HepG2 (cell line): Measurements from ENCODE around the gene EPHA2. TPM values are rescaled to one million over a fixed set of nuclear protein-coding genes. Genes with fewer than 3 reads are reported as not detected.

ENCODE experiments used
- ATF5 ChIP-seq: sonication (generic); formaldehyde crosslinking; IDR thresholded peaks from 2 replicates; pipeline ENCODE4 v1.4.0; 2020; ENCODE audit warnings: mild to moderate bottlenecking, low read depth, missing genetic modification reagents
- ATM ChIP-seq: fragments of 450-650 bp; IDR thresholded peaks from 2 replicates; pipeline ENCODE4 v1.7.1; 2017; ENCODE audit warnings: mild to moderate bottlenecking, borderline replicate concordance
- ELF3 ChIP-seq: IDR thresholded peaks from 2 replicates; pipeline ENCODE4 v1.6.1; 2016; ENCODE audit warnings: missing genetic modification reagents, missing compliant biosample characterization
- ESRRA ChIP-seq: sonication (generic); formaldehyde crosslinking; IDR thresholded peaks from 2 replicates; pipeline ENCODE4 v1.5.1; 2020; ENCODE audit warnings: mild to moderate bottlenecking, low read depth, missing genetic modification reagents
- FIP1L1 ChIP-seq: fragments of 200-400 bp; formaldehyde crosslinking; IDR thresholded peaks from 2 replicates; pipeline ENCODE4 v1.6.1; 2018; ENCODE audit warnings: low read depth, mild to moderate bottlenecking, low read length, moderate library complexity, borderline replicate concordance; ENCODE audit not compliant: insufficient read depth
- HNF4A ChIP-seq: sonication (generic); formaldehyde crosslinking; IDR thresholded peaks from 2 replicates; pipeline ENCODE4 v1.4.0; 2020; ENCODE audit warnings: missing genetic modification reagents
- IKZF5 ChIP-seq: IDR thresholded peaks from 2 replicates; pipeline ENCODE4 v1.6.1; 2018; ENCODE audit warnings: missing genetic modification reagents, mild to moderate bottlenecking, missing compliant biosample characterization
- KLF9 ChIP-seq: IDR thresholded peaks from 2 replicates; pipeline ENCODE4 v1.6.1; 2016; ENCODE audit warnings: low read depth
- MATR3 ChIP-seq: sonication (generic); formaldehyde crosslinking; IDR thresholded peaks from 2 replicates; pipeline ENCODE4 v1.4.0; 2020; ENCODE audit warnings: missing genetic modification reagents
- MAX ChIP-seq: IDR thresholded peaks from 2 replicates; pipeline ENCODE4 v1.6.1; 2012; ENCODE audit warnings: inconsistent platforms
- MNT ChIP-seq: fragments of 450-650 bp; IDR thresholded peaks from 2 replicates; pipeline ENCODE4 v1.6.1; 2016
- NAIF1 ChIP-seq: sonication (generic); formaldehyde crosslinking; IDR thresholded peaks from 2 replicates; pipeline ENCODE4 v1.5.0; 2020; ENCODE audit warnings: mild to moderate bottlenecking, missing genetic modification reagents, borderline replicate concordance
- NFATC3 ChIP-seq: sonication (generic); formaldehyde crosslinking; IDR thresholded peaks from 2 replicates; pipeline ENCODE4 v1.5.1; 2020; ENCODE audit warnings: mild to moderate bottlenecking, missing genetic modification reagents
- PTBP1 ChIP-seq: fragments of 200-400 bp; formaldehyde crosslinking; IDR thresholded peaks from 2 replicates; pipeline ENCODE4 v1.6.1; 2018; ENCODE audit warnings: low read length, low read depth; ENCODE audit not compliant: poor library complexity, severe bottlenecking
- RAD21 ChIP-seq: fragments of 450-650 bp; formaldehyde crosslinking; IDR thresholded peaks from 2 replicates; pipeline ENCODE4 v1.5.0; 2020; ENCODE audit warnings: mild to moderate bottlenecking
- REPIN1 ChIP-seq: sonication (generic); formaldehyde crosslinking; IDR thresholded peaks from 2 replicates; pipeline ENCODE4 v1.8.0; 2022; ENCODE audit warnings: missing genetic modification reagents, low read depth, mild to moderate bottlenecking, borderline replicate concordance
- RFX1 ChIP-seq: fragments of 450-650 bp; IDR thresholded peaks from 2 replicates; pipeline ENCODE4 v1.6.1; 2017
- SOX13 ChIP-seq, 3 experiments: fragments of 450-650 bp in 1 of 3; sonication (generic) in 1 of 3; formaldehyde crosslinking in 1 of 3; IDR thresholded peaks in 2 of 3; conservative IDR thresholded peaks in 1 of 3; 2 replicates each; pipeline versions ENCODE4 v1.5.0 to v1.6.1; 2016 to 2020; ENCODE audit warnings: antibody characterized with exemption in 1 of 3, mild to moderate bottlenecking in 1 of 3, missing compliant biosample characterization in 1 of 3, missing genetic modification reagents in 1 of 3, moderate library complexity in 1 of 3
- SPEN ChIP-seq: sonication (generic); formaldehyde crosslinking; IDR thresholded peaks from 2 replicates; pipeline ENCODE4 v1.5.1; 2020; ENCODE audit warnings: low read depth, mild to moderate bottlenecking, missing genetic modification reagents
- THAP8 ChIP-seq: sonication (generic); formaldehyde crosslinking; IDR thresholded peaks from 2 replicates; pipeline ENCODE4 v1.5.1; 2020; ENCODE audit warnings: missing genetic modification reagents, mild to moderate bottlenecking, borderline replicate concordance
- TRIM24 ChIP-seq: sonication (generic); formaldehyde crosslinking; IDR thresholded peaks from 2 replicates; pipeline ENCODE4 v1.8.0; 2022; ENCODE audit warnings: mild to moderate bottlenecking, missing genetic modification reagents
- ZBTB38 ChIP-seq: sonication (generic); formaldehyde crosslinking; IDR thresholded peaks from 2 replicates; pipeline ENCODE4 v1.5.1; 2020; ENCODE audit warnings: mild to moderate bottlenecking, missing genetic modification reagents
- ZNF230 ChIP-seq: sonication (generic); formaldehyde crosslinking; IDR thresholded peaks from 2 replicates; pipeline ENCODE4 v1.4.0; 2020; ENCODE audit warnings: mild to moderate bottlenecking, missing genetic modification reagents
- ZNF333 ChIP-seq: sonication (generic); formaldehyde crosslinking; IDR thresholded peaks from 2 replicates; pipeline ENCODE4 v1.4.0; 2020; ENCODE audit warnings: mild to moderate bottlenecking, missing genetic modification reagents, borderline replicate concordance
- ZNF556 ChIP-seq: sonication (generic); formaldehyde crosslinking; IDR thresholded peaks from 2 replicates; pipeline ENCODE4 v1.4.0; 2020; ENCODE audit warnings: mild to moderate bottlenecking, missing genetic modification reagents, borderline replicate concordance
- ZNF615 ChIP-seq: sonication (generic); formaldehyde crosslinking; IDR thresholded peaks from 2 replicates; pipeline ENCODE4 v1.5.0; 2020; ENCODE audit warnings: mild to moderate bottlenecking, missing genetic modification reagents, borderline replicate concordance
- ZNF788 ChIP-seq: sonication (generic); formaldehyde crosslinking; IDR thresholded peaks from 2 replicates; pipeline ENCODE4 v1.5.0; 2020; ENCODE audit warnings: mild to moderate bottlenecking, missing genetic modification reagents, borderline replicate concordance
- polyA plus RNA-seq, 8 experiments: library from polyadenylated mRNA; depleted of rRNA in 3 of 8; stranded (reverse) in 7 of 8; unstranded in 1 of 8; fragments of >200 nt; fragmentation: Illumina TruSeq in 4 of 8; extraction: Trizol in 4 of 8; gene quantifications; 2 replicates each; pipeline versions ENCODE4 v1.2.1 to v1.2.3, GENCODE V29; 2011 to 2016; ENCODE audit warnings: low read depth in 4 of 8, missing spikeins in 1 of 8, mixed read lengths in 1 of 8; ENCODE audit not compliant: insufficient read depth in 1 of 8
- total RNA-seq, 5 experiments: library from RNA; depleted of rRNA; stranded (reverse); fragments of >200 nt; fragmentation: Illumina TruSeq; extraction: Trizol; gene quantifications; 2 replicates each; pipeline ENCODE4 v1.2.3, GENCODE V29; 2016; ENCODE audit warnings: low read depth in 1 of 5

The EPHA2 gene
- total and polyA plus RNA-seq, 2 of the 13 experiments (the other 11 are each of a cell fraction or from before 2014, with no cell fraction given) = 33.6 to 53.6 TPM

- TF ChIP-seq THAP8 (CRISPR knock-in tag) (no peak), IKZF5 (CRISPR knock-in tag) (0 out of 2 replicates have a peak, but pooled peaks have one; percentile 38), ZNF333 (CRISPR knock-in tag) (no peak), PTBP1 (no peak), ZBTB38 (0 out of 2 replicates have a peak, but pooled peaks have one; percentile 24), RAD21 (CRISPR knock-in tag) (peak; percentile 79), MNT (no peak), ELF3 (CRISPR knock-in tag) (no peak), ZNF556 (CRISPR knock-in tag) (no peak), ZNF615 (CRISPR knock-in tag) (no peak), RFX1 (no peak), FIP1L1 (no peak), ATM (no peak), KLF9 (no peak), SOX13 (IDR thresholded peaks at IDR 0.05) (no peak), SOX13 (CRISPR knock-in tag; conservative IDR thresholded peaks at IDR 0.05 in 1 of 2, IDR thresholded peaks at IDR 0.05 in 1 of 2) (no peak), MATR3 (CRISPR knock-in tag) (no peak), MAX (no peak; the same call in 1 of the 2 replicates), NAIF1 (CRISPR knock-in tag) (no peak), REPIN1 (peak; percentile 36; the same call in 1 of the 2 replicates), ESRRA (CRISPR knock-in tag) (no peak), ZNF788 (CRISPR knock-in tag) (no peak), TRIM24 (no peak), HNF4A (CRISPR knock-in tag) (no peak), ATF5 (no peak), NFATC3 (CRISPR knock-in tag) (no peak), SPEN (CRISPR knock-in tag) (no peak), ZNF230 (CRISPR knock-in tag) (no peak)
Measured at GRCh38 chr1:16082283-16083038, 73.4 kb downstream of the EPHA2 start (continued).
